ENCODE results near the gene PLD3. TPM values are rescaled to one million over a fixed set of nuclear protein-coding genes. Genes with fewer than 3 reads are reported as not detected.

PLD3 gene
- total and polyA plus RNA-seq, 2 donors from 2014 or later: 175 to 207 TPM

DNA sequence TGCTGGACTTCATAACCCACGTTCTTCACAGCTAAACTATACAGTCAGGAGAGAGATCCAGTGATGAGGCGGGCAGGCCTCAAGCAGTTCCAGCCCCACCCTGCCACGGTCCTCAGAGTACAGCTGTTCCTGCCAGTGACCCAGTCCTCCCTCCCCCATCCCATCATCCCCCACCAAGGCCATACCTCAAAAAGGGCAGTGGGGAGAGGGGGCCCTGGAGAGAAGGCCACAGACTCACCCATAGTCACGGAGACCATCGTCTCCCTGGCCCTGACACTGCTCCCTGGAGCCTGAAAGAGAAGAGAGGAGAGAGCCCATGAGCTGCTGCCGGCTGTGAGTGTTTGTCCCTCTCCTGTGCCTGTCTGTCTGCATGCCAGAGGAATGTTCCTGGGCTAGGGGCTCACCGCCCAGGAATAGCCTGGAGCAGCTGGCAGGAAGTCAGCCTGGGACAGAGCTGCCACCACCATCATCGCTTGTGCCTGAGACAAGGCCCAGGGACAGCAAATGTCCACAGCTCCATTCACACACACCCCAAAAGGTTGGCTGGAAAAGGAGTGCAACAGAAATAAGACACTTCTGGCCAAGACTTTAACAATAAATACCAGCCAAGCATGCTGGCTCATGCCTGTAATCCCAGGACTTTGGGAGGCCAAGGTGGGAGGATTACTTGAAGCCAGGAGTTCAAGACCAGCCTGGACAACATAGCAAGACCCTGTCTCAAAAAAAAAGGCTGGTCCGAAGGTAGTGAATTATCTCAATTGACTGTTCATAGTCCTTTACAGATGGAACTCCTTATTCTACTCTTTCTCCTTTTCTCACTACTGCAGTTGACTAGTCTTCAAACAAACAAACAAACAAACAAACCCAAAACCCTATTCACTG, 6.7 kb upstream of the PLD3 start:
- H3K27ac ChIP-seq (ENCODE audit: low read depth in 2 of 2, low read length in 2 of 2): no peak overlapping the region
- no peak for FAIRE-seq
- no peaks in the 10 kb centered on the region for H3K27me3 ChIP-seq (ENCODE audit: control insufficient read depth, insufficient read depth, low read length)
- no peaks in the 10 kb centered on the region for H3K9me3 ChIP-seq (ENCODE audit: control insufficient read depth in 2 of 3, insufficient read depth in 1 of 3, low read length in 3 of 3)
- intact Hi-C loops (cut with DNase I): no loop called here
- H3K36me3 ChIP-seq (ENCODE audit: control insufficient read depth in 2 of 3, insufficient read depth in 3 of 3, low read length in 3 of 3): peaks cover 2 to 5% (median 3%) of the 10 kb centered on the region in 3 donors
- TF ChIP-seq, protein P1, sequence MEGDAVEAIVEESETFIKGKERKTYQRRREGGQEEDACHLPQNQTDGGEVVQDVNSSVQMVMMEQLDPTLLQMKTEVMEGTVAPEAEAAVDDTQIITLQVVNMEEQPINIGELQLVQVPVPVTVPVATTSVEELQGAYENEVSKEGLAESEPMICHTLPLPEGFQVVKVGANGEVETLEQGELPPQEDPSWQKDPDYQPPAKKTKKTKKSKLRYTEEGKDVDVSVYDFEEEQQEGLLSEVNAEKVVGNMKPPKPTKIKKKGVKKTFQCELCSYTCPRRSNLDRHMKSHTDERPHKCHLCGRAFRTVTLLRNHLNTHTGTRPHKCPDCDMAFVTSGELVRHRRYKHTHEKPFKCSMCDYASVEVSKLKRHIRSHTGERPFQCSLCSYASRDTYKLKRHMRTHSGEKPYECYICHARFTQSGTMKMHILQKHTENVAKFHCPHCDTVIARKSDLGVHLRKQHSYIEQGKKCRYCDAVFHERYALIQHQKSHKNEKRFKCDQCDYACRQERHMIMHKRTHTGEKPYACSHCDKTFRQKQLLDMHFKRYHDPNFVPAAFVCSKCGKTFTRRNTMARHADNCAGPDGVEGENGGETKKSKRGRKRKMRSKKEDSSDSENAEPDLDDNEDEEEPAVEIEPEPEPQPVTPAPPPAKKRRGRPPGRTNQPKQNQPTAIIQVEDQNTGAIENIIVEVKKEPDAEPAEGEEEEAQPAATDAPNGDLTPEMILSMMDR (IDR thresholded peaks at IDR 0.05; ENCODE audit: borderline replicate concordance, extremely low read depth, insufficient read depth): no peak
- no peak overlapping the region for H3K9ac ChIP-seq (ENCODE audit: low read length in 3 of 3)
- DNase-seq: no peak
- no peak overlapping the region for H3K4me3 ChIP-seq (ENCODE audit: low read length in 3 of 3)
- H3K4me1 ChIP-seq (ENCODE audit: control insufficient read depth in 2 of 3, insufficient read depth in 2 of 3, low read depth in 1 of 3, low read length in 3 of 3): no peaks in the 10 kb centered on the region

DNA sequence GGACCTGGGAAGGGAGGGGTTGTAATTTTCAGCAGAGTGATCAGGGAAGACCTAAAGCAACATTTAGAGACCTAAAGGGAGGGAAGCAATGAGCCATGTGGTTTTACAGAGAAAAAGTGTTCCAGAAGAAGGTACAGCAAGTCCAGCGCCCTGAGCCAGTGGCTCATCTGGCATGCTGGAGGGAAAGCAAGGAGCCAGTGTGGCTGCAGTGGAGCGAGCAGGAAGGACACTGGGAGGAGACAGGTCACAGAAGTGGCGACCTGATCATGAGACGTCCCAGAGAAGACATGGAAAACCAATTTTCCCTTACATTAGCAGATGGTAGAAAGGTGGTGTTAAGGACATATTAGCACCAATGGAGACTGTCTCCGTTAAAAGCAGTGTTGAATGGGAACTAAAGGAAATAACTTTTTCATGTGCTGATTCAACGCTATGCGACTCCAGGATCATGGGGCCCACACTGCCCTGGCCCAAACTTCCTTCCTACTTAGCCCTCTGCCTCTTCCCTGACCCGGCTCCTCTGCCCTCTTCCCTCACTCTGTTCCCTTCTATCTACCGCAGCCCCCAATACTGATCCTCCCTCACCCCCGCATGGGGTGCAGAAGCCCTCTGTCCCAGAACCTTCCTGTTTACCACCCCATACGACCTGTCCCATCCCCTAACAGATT, 5.7 kb upstream of the PLD3 start:
- H3K9ac ChIP-seq (ENCODE audit: low read length in 3 of 3): no peak overlapping the region

DNA sequence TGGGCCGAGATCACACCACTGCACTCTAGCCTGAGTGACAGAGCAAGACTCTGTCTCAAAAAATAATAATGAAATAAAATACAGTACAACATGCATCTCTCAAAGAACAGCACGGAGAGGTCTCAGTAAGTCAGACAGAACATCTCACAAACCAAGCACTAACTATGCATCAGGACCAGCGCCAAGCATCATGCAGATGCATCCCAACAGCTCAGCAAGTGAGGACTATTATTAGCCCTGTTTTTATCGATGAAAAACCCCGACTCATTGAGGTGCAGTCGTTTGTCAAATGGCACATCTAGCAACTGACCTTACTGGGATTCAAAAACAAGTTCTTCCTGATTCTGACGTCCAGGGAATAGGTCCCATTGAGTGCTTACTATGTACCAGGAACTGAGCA, 4.1 kb upstream of the PLD3 start:
- no peak for FAIRE-seq
- no peak for DNase-seq
- intact Hi-C loops (cut with DNase I): no loop called here

More for the DNA sequence above, 5.7 kb upstream of the PLD3 start:
- Histone ChIP-seq H3K9me3 (ENCODE audit: control insufficient read depth in 2 of 3, insufficient read depth in 1 of 3, low read length in 3 of 3) (no peaks in the 10 kb centered on the region), H3K4me1 (ENCODE audit: control insufficient read depth in 2 of 3, insufficient read depth in 2 of 3, low read depth in 1 of 3, low read length in 3 of 3) (peaks cover 0 to 3% (median 0%) of the 10 kb centered on the region in 3 donors), H3K27ac (ENCODE audit: low read depth in 2 of 2, low read length in 2 of 2) (no peak overlapping the region), H3K36me3 (ENCODE audit: control insufficient read depth in 2 of 3, insufficient read depth in 3 of 3, low read length in 3 of 3) (peaks cover 2 to 5% (median 3%) of the 10 kb centered on the region in 3 donors), H3K27me3 (ENCODE audit: control insufficient read depth, insufficient read depth, low read length) (no peaks in the 10 kb centered on the region), H3K4me3 (ENCODE audit: low read length in 3 of 3) (no peak overlapping the region)
- TF ChIP-seq, protein P1 (IDR thresholded peaks at IDR 0.05; ENCODE audit: borderline replicate concordance, extremely low read depth, insufficient read depth): no peak
- DNase-seq: no peak
- no peak for FAIRE-seq
- intact Hi-C loops (cut with DNase I): no loop called here

More for the DNA sequence above, 4.1 kb upstream of the PLD3 start:
- no peak overlapping the region for H3K27ac ChIP-seq (ENCODE audit: low read depth in 2 of 2, low read length in 2 of 2)
- TF ChIP-seq, protein P1 (IDR thresholded peaks at IDR 0.05; ENCODE audit: borderline replicate concordance, extremely low read depth, insufficient read depth): no peak
- H3K9ac ChIP-seq (ENCODE audit: low read length in 3 of 3): no peak overlapping the region
- H3K4me3 ChIP-seq (ENCODE audit: low read length in 3 of 3): no peak overlapping the region
- H3K9me3 ChIP-seq (ENCODE audit: control insufficient read depth in 2 of 3, insufficient read depth in 1 of 3, low read length in 3 of 3): no peaks in the 10 kb centered on the region
- no peaks in the 10 kb centered on the region for H3K27me3 ChIP-seq (ENCODE audit: control insufficient read depth, insufficient read depth, low read length)
- H3K36me3 ChIP-seq (ENCODE audit: control insufficient read depth in 2 of 3, insufficient read depth in 3 of 3, low read length in 3 of 3): peaks cover 0 to 5% (median 3%) of the 10 kb centered on the region in 3 donors
- H3K4me1 ChIP-seq (ENCODE audit: control insufficient read depth in 2 of 3, insufficient read depth in 2 of 3, low read depth in 1 of 3, low read length in 3 of 3): peaks cover 0 to 9% (median 3%) of the 10 kb centered on the region in 3 donors
